Aorta (tissue), 5 donors: Measurements from ENCODE around the gene RAPSN. TPM values are rescaled to one million over a fixed set of nuclear protein-coding genes. Genes with fewer than 3 reads are reported as not detected.

Experiments
- ATAC-seq: fragments of 200-7000 bp; cut with Tn5 transposase; one replicate; pipeline ENCODE4 v1.9.1; 2022; ENCODE audit warnings: moderate library complexity; ENCODE audit not compliant: low FRiP score
- DNase-seq, 2 donors: peaks; one replicate each; pipeline ENCODE4 v3.0.0-alpha.2; 2020
- H3K27ac ChIP-seq, 2 donors: one replicate each; pipeline ENCODE4 v1.5.1; 2013; ENCODE audit warnings: low read length in 2 of 2, mild to moderate bottlenecking in 2 of 2, moderate library complexity in 2 of 2, control low read depth in 1 of 2, inconsistent platforms in 1 of 2, low read depth in 1 of 2
- H3K27me3 ChIP-seq, 2 donors: one replicate each; pipeline ENCODE4 v1.6.1; 2013; ENCODE audit warnings: control low read depth in 1 of 2, low read length in 1 of 2, mild to moderate bottlenecking in 1 of 2, moderate library complexity in 1 of 2; ENCODE audit not compliant: insufficient read depth in 2 of 2, control insufficient read depth in 1 of 2
- H3K36me3 ChIP-seq, 2 donors: one replicate each; pipeline ENCODE4 v1.6.1; 2013; ENCODE audit warnings: control low read depth in 1 of 2, low read length in 1 of 2, mild to moderate bottlenecking in 1 of 2; ENCODE audit not compliant: insufficient read depth in 2 of 2, control insufficient read depth in 1 of 2
- H3K4me1 ChIP-seq, 2 donors: one replicate each; pipeline ENCODE4 v1.6.1; 2013; ENCODE audit warnings: low read length in 2 of 2, control low read depth in 1 of 2, mild to moderate bottlenecking in 1 of 2, moderate library complexity in 1 of 2; ENCODE audit not compliant: insufficient read depth in 2 of 2, control insufficient read depth in 1 of 2
- H3K4me3 ChIP-seq, 2 donors: one replicate each; pipeline ENCODE4 v1.5.1; 2013; ENCODE audit warnings: low read length in 2 of 2, control low read depth in 1 of 2, mild to moderate bottlenecking in 1 of 2
- H3K9me3 ChIP-seq: one replicate; pipeline ENCODE4 v1.6.1; 2013; ENCODE audit warnings: mild to moderate bottlenecking, low read length; ENCODE audit not compliant: control insufficient read depth
- WGBS, 2 donors: extraction: QIAGEN DNeasy Blood & Tissue Kit; methylation state at CpG; one replicate each; pipeline ENCODE4 v1.1.7; 2013; 5-methylcytosine and 5-hydroxymethylcytosine counted together
- intact Hi-C, 2 donors: fragments of 100-400 bp; cut with DNase I; formaldehyde crosslinking; loops; one replicate each; pipeline versions ENCODE4 v1.14.2 to v1.15.0; 2022
- polyA plus RNA-seq, 2 donors: library from polyadenylated mRNA; stranded (reverse); fragments of 200-250 nt; gene quantifications; one replicate each; pipeline ENCODE4 v1.2.3, GENCODE V29; 2013
- total RNA-seq, 2 donors: library from RNA; stranded (reverse); fragmentation: NEBNext Ultra II Directional; extraction: Animal tissue kit (Norgen Biotek cat#: 25700); gene quantifications; one replicate each; pipeline ENCODE4 v1.2.1, GENCODE V29; 2021
- donor health status: healthy with polysubstance abuse.
- donor health status: Bipolar disorder and iron deficiency.
- donor health status: DM: no; HTN: no; CAD: no.
- donor health status: DM: no; HTN: no; CAD: no.
- donor health status: DM: yes; HTN: yes; CAD: no.

Gene RAPSN
- total and polyA plus RNA-seq, 4 donors, result 0.46 to 0.71 (median 0.66) TPM; not detected in 1

DNA sequence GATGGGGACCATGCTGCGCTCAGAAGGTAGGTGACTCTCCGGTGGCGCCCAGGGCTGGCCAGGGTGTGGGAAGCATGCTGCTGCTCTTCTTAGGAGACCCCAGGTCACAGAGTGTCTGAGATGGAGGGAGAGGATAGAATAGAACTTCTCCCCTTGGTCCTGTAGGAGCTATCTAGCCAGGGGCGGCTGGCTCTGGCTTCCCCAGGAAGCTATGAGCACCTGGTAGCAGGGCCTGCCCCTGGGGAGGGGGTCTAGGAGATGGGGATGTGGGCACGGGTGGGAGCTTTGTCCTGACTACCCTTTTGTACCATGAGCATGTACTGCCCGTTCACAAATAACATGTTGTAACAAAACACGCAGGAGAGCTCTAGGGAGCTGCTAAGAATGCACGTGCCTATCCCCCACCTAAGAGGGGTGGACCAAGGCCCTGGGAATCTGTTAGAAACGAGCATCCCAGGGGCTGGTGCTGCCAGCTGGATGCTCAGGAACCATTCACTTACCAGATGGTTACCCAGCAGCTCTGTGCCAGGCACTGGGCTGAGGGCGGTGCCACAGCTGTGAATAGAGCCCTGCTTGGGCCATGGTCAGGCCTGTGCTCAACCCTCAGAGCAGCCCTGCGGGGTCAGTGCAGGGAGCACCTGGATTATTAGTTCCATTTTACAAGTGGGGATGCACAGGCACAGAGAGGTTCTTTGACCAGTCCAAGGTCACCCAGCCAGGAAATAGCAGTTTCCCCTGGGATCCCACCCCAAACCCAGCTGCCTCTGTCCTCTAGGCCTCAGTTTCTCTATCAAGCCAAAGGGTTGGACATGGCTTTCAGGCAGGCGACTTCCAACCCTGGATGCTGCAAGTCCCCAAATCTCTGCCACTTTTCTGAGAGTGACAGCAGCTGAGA lies 38.3 kb downstream of the RAPSN start:
- no peaks in the 10 kb centered on the region for H3K27me3 ChIP-seq
- H3K4me3 ChIP-seq, result no peak overlapping the region
- intact Hi-C loops, result no loop called here
- H3K4me1 ChIP-seq, result no peaks in the 10 kb centered on the region
- DNase-seq (no peak), ATAC-seq (no peak)
- no peaks in the 10 kb centered on the region for H3K9me3 ChIP-seq
- peaks cover 0 to 3% of the 10 kb centered on the region in 2 donors for H3K36me3 ChIP-seq
- WGBS, 2 donors, result 73% methylated on average over 12 of the region's 12 CpGs
- peak overlapping the region in 1 of 2 donors; percentile 79 for H3K27ac ChIP-seq

DNA sequence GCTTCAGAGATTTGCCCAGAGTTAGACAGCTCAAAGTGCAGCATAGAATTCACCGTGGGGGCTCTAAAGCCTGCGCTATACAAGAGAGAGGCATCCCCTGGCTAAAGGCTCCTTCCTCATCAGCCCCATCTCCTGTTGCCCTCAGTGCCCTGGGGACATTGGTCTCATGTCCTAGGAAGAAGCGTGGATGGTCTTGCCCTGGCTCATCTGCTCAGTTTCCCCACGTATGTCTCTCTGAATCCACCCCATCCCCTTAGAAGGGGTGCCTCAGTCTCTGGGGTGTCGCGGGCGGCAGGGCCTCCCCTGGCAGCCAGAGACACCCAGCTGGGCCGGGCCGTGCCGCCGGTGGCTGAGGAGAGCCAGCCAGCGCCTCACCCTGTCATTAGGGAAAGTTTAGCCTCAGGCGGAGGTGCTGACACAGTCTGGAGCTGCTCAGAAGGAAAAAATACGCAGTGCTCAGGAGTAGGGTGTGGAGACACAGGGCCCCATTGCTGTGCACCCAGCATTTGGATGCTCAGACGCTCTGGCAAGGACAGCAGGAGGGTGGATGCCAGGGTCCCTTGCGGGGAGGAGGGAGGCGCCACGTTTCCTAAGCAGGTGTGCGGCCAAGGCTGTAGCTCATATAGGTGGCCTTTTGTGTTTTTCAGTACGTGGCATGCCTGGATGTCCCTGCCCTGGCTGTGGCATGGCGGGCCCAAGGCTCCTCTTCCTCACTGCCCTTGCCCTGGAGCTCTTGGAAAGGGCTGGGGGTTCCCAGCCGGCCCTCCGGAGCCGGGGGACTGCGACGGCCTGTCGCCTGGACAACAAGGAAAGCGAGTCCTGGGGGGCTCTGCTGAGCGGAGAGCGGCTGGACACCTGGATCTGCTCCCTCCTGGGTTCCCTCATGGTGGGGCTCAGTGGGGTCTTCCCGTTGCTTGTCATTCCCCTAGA lies 39.2 kb downstream of the RAPSN start:
- intact Hi-C loops, result loop anchor here in 1 of 2 donors (5.0 to 10.0 kb wide), 2 partner anchors 37 to 165 kb away; partner anchors contain the start of genes KBTBD4 and NDUFS3
- H3K4me3 ChIP-seq, result peak overlapping the region; percentile 19 to 58
- no peaks in the 10 kb centered on the region for H3K4me1 ChIP-seq
- ATAC-seq (no peak), DNase-seq (peak in 1 of 2 donors; percentile 78)
- 33 to 46% methylated on average over 25 to 31 of the region's 31 CpGs for WGBS, 2 donors
- no peaks in the 10 kb centered on the region for H3K27me3 ChIP-seq
- H3K9me3 ChIP-seq, result no peaks in the 10 kb centered on the region
- H3K27ac ChIP-seq, result peak overlapping the region; percentile 16 to 79
- peaks cover 0 to 3% of the 10 kb centered on the region in 2 donors for H3K36me3 ChIP-seq

DNA sequence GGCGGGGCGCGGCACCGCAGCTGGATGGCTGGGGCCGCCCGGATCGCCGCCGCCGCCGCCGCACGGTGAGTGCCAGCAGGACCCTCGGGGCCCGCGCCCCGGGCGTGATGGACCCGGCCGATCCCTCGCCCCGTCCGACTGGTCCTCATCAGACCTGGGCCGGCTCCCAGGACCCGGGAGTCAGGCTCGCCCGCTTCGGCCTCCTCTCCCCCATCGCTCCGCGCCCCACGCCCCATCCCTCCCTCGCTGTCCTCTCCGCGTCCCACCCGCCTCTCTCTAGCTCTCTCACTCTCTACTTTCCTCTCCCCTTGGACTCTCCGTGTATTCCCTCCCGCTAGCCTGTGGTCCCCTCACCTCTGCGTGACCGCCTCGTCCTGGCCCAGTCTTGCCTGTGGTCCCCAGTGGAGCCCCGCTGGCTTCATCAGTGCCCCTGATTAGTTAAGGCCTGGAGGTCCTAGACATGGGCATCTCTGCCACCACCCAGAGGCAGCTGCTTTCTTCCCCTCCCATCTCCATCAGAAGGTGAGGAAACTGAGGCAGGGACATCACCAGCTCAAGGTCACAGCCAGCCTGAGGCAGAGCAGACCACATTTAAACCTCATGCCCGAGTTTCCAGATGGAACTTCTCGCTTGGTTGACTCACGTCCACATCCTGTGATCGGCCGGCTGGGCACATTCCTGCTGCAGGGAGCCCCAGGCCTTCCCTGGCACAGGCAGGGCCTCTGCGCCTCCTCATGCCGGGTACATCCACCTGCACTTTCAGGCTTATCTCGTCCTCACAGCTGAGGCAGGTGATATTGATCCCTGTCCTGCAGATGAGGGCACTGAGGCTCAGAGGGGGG lies 40.1 kb downstream of the RAPSN start:
- Histone ChIP-seq H3K27me3 (no peaks in the 10 kb centered on the region), H3K4me1 (no peaks in the 10 kb centered on the region), H3K27ac (peak overlapping the region; percentile 16 to 79), H3K9me3 (no peaks in the 10 kb centered on the region), H3K4me3 (peak overlapping the region; percentile 58), H3K36me3 (peaks cover 0 to 2% of the 10 kb centered on the region in 2 donors)
- peak; percentile 82 to 88 for DNase-seq
- peak; percentile 1 for ATAC-seq
- intact Hi-C loops, result loop anchor here in 1 of 2 donors (5.0 to 10.0 kb wide), 2 partner anchors 37 to 166 kb away; partner anchors contain the start of genes KBTBD4 and NDUFS3
- 0 to 1% methylated on average over 28 to 50 of the region's 50 CpGs for WGBS, 2 donors

DNA sequence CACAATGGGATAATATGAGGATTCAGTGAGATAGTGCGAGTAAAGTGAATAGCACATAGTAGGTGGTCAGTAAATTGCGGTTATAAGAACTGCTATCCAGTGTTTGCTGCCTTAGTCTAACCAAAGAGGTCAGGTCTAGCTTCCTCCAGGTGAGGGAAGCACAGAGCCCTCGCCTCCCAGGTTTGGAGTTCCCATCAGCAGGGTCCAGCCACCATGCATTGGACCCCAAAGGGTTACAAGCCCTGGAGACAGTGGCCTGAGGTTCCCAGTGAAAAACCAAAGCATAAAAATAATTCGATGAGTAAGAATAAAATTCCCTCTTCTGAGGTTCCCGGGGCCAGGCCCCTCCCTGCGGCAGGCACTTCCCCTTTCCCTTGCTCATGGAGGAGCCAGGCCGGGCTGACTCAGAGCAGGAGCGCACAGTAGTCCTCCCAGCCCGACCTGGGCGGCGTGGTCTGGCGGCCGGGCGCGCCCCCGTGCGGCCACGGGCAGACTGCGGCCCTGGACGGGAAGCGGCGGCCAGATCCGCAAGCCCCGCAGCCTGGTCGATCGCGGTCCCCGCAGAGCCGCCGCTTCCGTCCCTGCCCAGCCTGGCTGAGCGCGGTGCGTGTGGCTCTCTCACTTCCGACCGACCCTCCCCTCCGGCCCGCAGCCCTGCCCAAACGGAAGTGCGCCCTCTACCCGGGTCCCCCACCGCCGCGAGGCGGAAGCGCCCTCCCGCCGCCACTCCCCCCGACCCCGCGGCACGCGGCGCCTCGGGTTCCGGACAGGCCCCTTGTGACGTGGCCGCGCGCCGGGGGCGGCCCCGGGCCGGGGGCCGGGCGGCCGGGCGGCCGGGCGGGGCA lies 41.0 kb downstream of the RAPSN start, which contains the start of gene SLC39A13:
SLC39A13 (plus strand) TSS at position 845 of the 845 bp plus-strand sequence. CDS start 1,505 bp downstream, outside the sequence.
- ATAC-seq (peak; percentile 95), DNase-seq (peak; percentile 97 to 98)
- WGBS, 2 donors, result 2 to 3% methylated on average over 48 to 70 of the region's 70 CpGs
- Histone ChIP-seq H3K36me3 (no peaks in the 10 kb centered on the region), H3K27me3 (no peaks in the 10 kb centered on the region), H3K9me3 (no peaks in the 10 kb centered on the region), H3K4me3 (peak within 1 kb of the TSS; percentile 58), H3K27ac (peak within 1 kb of the TSS; percentile 78 to 94), H3K4me1 (no peaks in the 10 kb centered on the region)
- intact Hi-C loops, result loop anchor here in 1 of 2 donors (5.0 to 10.0 kb wide), 2 partner anchors 36 to 167 kb away; partner anchors contain the start of genes KBTBD4 and NDUFS3

DNA sequence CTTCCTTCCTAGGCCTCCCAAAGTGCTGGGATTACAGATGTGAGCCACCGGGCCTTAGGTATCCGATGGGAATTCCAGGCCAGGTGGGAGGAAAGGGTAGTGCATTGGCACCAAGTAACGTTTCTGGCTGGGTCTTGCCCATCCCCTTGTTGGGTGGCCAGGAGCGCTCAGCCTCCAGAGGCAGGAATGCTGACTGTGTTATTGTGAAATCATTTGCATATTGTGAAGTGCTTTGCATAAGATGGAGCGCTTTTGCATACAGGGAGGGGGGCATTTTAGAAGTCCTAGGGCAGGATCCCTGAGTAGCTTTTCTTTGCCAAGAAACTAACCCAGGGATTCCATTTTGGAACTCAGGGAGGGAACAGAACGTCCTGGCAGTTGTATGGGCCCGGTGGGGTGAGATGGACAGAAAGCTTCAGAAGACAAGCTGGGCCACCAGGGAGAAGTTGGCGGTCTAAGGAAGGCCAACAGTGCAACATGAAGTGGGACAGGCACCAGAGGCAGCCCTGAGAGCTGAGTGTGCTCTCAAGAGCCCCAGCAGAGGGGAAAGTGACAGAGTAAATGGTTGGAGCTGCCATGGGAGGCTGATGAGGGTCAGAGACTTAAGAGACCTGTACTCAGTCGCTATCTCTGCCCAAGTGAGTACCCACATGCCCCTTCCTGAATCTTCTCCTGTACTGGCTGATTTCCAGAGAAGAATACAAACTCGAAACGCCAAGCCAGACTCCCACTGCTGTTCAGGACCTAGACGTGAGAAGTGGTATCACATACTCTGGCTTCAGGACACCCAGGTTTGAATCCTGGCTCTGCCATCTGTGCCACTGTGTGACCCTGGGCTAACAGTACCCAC lies 41.8 kb downstream of the RAPSN start:
- H3K4me1 ChIP-seq, result no peaks in the 10 kb centered on the region
- intact Hi-C loops, result loop anchor here in 1 of 2 donors (5.0 to 10.0 kb wide), 2 partner anchors 35 to 168 kb away; partner anchors contain the start of genes KBTBD4 and NDUFS3
- H3K9me3 ChIP-seq, result no peaks in the 10 kb centered on the region
- H3K36me3 ChIP-seq, result no peaks in the 10 kb centered on the region
- peak overlapping the region; percentile 23 to 46 for H3K4me3 ChIP-seq
- DNase-seq (no peak), ATAC-seq (no peak)
- H3K27ac ChIP-seq, result peak overlapping the region; percentile 78 to 94
- WGBS, 2 donors, result 50 to 55% methylated on average over 12 of the region's 12 CpGs
- H3K27me3 ChIP-seq, result no peaks in the 10 kb centered on the region

DNA sequence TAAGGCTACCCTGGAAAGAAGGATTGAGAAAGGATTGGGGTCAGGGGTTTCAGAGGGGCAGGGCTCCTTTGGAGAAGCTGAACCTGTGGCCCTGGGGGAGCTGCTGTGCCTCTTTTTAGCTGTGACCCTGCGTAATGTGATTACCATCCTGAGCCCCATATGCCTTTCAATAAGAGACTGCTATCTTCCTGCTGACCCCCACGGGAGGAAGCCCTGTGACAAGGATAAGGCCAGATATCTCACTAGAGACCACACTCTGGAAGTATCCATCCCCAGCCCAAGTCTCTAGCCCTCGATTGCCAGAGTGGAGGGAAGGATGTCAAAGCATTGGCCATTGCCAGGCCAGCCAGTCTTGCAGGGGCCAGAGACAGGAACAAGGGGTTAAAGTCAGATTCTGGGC lies 45.4 kb downstream of the RAPSN start:
- H3K4me1 ChIP-seq, result no peaks in the 10 kb centered on the region
- no peaks in the 10 kb centered on the region for H3K9me3 ChIP-seq
- 73 to 78% methylated on average over 3 of the region's 3 CpGs for WGBS, 2 donors
- no peak overlapping the region for H3K27ac ChIP-seq
- H3K36me3 ChIP-seq, result no peaks in the 10 kb centered on the region
- intact Hi-C loops, result loop anchor here in 1 of 2 donors (10.0 kb wide), 1 partner anchor 171 kb away; the partner anchor contains the start of genes KBTBD4 and NDUFS3
- DNase-seq, result peak in 1 of 2 donors; percentile 17
- no peak for ATAC-seq
- no peak overlapping the region for H3K4me3 ChIP-seq
- H3K27me3 ChIP-seq, result no peaks in the 10 kb centered on the region
